Endothelial cell of umbilical vein (primary cell): ENCODE measurements around the gene RASL10B. TPM values are rescaled to one million over a fixed set of nuclear protein-coding genes. Genes with fewer than 3 reads are reported as not detected.

Experiments used
- BruUV-seq: library from RNA; stranded (reverse); fragments of 400-500 nt; replicated peaks from 2 replicates; lab custom pipeline; 2021; lab: Mats Ljungman, UMichigan
- CTCF ChIA-PET: fragments of 300-600, 350-600 bp; sonication (Branson Sonifier 250); formaldehyde crosslinking; loops from one replicate; lab custom pipeline; 2021; ENCODE audit warnings: antibody characterized with exemption, inconsistent platforms; lab: Charles Lee
- POLR2A ChIA-PET: fragments of 300-600, 350-600 bp; sonication (Branson Sonifier 250); formaldehyde crosslinking; loops from one replicate; lab custom pipeline; 2021; ENCODE audit warnings: antibody characterized with exemption, inconsistent platforms; lab: Charles Lee
- DNase-seq: peaks from one replicate; pipeline ENCODE4 v3.0.0-alpha.2; 2011; ENCODE audit warnings: low read depth, low spot score
- FAIRE-seq: peaks from 2 replicates; lab custom pipeline; 2011; peaks lifted over from hg19 to GRCh38; lab: Jason Lieb, UNC
- H2AFZ ChIP-seq: 2 replicates; pipeline ENCODE4 v1.6.0; 2012; ENCODE audit warnings: low read depth, low read length, control low read depth, inconsistent platforms
- H3K27ac ChIP-seq: 2 replicates; pipeline ENCODE4 v1.5.1; 2011; ENCODE audit warnings: low read depth, mild to moderate bottlenecking, control low read depth, low read length, moderate library complexity; ENCODE audit not compliant: insufficient read depth
- H3K27me3 ChIP-seq, 2 experiments: 2 replicates each; pipeline versions ENCODE4 v1.6.0 to v1.6.1; 2011; ENCODE audit warnings: low read length in 2 of 2, mixed read lengths in 1 of 2; ENCODE audit not compliant: control insufficient read depth in 2 of 2, insufficient read depth in 2 of 2
- H3K36me3 ChIP-seq, 2 experiments: 2 replicates in 1 of 2; 3 replicates in 1 of 2; pipeline ENCODE4 v1.5.1; 2011; ENCODE audit warnings: low read length in 2 of 2, mild to moderate bottlenecking in 1 of 2, moderate library complexity in 1 of 2; ENCODE audit not compliant: control insufficient read depth in 2 of 2, insufficient read depth in 2 of 2; ENCODE audit errors: extremely low read depth in 1 of 2
- H3K4me1 ChIP-seq: 3 replicates; pipeline ENCODE4 v1.5.1; 2011; ENCODE audit warnings: mild to moderate bottlenecking, low read length; ENCODE audit not compliant: control insufficient read depth, insufficient read depth; ENCODE audit errors: extremely low read depth
- H3K4me2 ChIP-seq: 2 replicates; pipeline ENCODE4 v1.6.1; 2011; ENCODE audit warnings: low read length, control low read depth, mixed read lengths; ENCODE audit not compliant: insufficient read depth
- H3K4me3 ChIP-seq, 3 experiments: fragments of 200-600 bp in 1 of 3; sonication (generic), shearing (Covaris generic) in 1 of 3; replicated peaks in 1 of 3; 2 replicates each; pipeline ENCODE4 v1.5.1; 2011 to 2016; ENCODE audit warnings: control low read depth in 3 of 3, low read length in 3 of 3, mild to moderate bottlenecking in 2 of 3, inconsistent platforms in 1 of 3, low read depth in 1 of 3, moderate library complexity in 1 of 3; ENCODE audit not compliant: insufficient read depth in 1 of 3
- H3K79me2 ChIP-seq: 2 replicates; pipeline ENCODE4 v1.6.0; 2012; ENCODE audit warnings: low read length, inconsistent platforms; ENCODE audit not compliant: control insufficient read depth, insufficient read depth
- H3K9ac ChIP-seq: replicated peaks from 2 replicates; pipeline ENCODE3; 2011; ENCODE audit warnings: low read length, control low read depth; ENCODE audit not compliant: insufficient read depth; ENCODE audit errors: extremely low read depth
- H3K9me1 ChIP-seq: replicated peaks from 3 replicates; pipeline ENCODE4 v1.6.0; 2011; ENCODE audit warnings: mild to moderate bottlenecking, low read length; ENCODE audit not compliant: control insufficient read depth, insufficient read depth; ENCODE audit errors: extremely low read depth
- H3K9me3 ChIP-seq: replicated peaks from 2 replicates; pipeline ENCODE4 v1.5.1; 2012; ENCODE audit warnings: low read length, inconsistent platforms; ENCODE audit not compliant: control insufficient read depth, insufficient read depth
- H4K20me1 ChIP-seq: replicated peaks from 2 replicates; pipeline ENCODE3; 2011; ENCODE audit warnings: mild to moderate bottlenecking, low read length; ENCODE audit not compliant: control insufficient read depth, insufficient read depth; ENCODE audit errors: extremely low read depth
- FOS ChIP-seq: IDR thresholded peaks from 2 replicates; pipeline ENCODE4 v1.6.1; 2011; ENCODE audit warnings: mild to moderate bottlenecking, low read length, moderate library complexity, borderline replicate concordance; ENCODE audit not compliant: insufficient read depth
- GATA2 ChIP-seq: IDR thresholded peaks from 2 replicates; pipeline ENCODE4 v1.7.0; 2011; ENCODE audit warnings: low read depth, mild to moderate bottlenecking, moderate library complexity, mixed read lengths, low read length; ENCODE audit not compliant: insufficient read length, insufficient read depth
- JUN ChIP-seq: IDR thresholded peaks from 2 replicates; pipeline ENCODE4 v1.6.1; 2011; ENCODE audit warnings: borderline replicate concordance, low read depth; ENCODE audit not compliant: insufficient read length, insufficient read depth
- MAX ChIP-seq: IDR thresholded peaks from 2 replicates; pipeline ENCODE4 v1.6.1; 2011; ENCODE audit not compliant: insufficient read depth, insufficient read length
- MYC ChIP-seq: IDR thresholded peaks from one replicate; pipeline ENCODE4 v1.6.1; 2011; ENCODE audit warnings: mild to moderate bottlenecking, low read depth, low read length
- POLR2AphosphoS5 ChIP-seq: IDR thresholded peaks from 2 replicates; pipeline ENCODE4 v1.6.1; 2012; ENCODE audit warnings: low read depth, mild to moderate bottlenecking, control low read depth, low read length, moderate library complexity; ENCODE audit not compliant: insufficient read depth
- dilution Hi-C: fragments of 300-500 bp; cut with MboI; formaldehyde crosslinking; loops from one replicate; pipeline ENCODE4 v1.15.0; 2019; ENCODE audit warnings: low sequenced_read_pairs; ENCODE audit not compliant: extremely low pct_ligation_motif_present
- intact Hi-C: fragments of 100-400 bp; cut with micrococcal nuclease; formaldehyde crosslinking; loops from one replicate; pipeline ENCODE4 v1.10.0; 2022
- polyA plus RNA-seq, 4 experiments: library from polyadenylated mRNA; depleted of rRNA in 3 of 4; stranded (reverse) in 3 of 4; unstranded in 1 of 4; fragments of >200 nt; gene quantifications; 2 replicates each; pipeline versions ENCODE4 v1.2.1 to v1.2.3, GENCODE V29; 2011 to 2012; ENCODE audit warnings: missing spikeins in 1 of 4
- total RNA-seq: library from RNA; stranded (reverse); gene quantifications from 2 replicates; pipeline ENCODE4 v1.2.3, GENCODE V29; 2021

Gene RASL10B
- total and polyA plus RNA-seq, 2 donors (not counting 3 experiments of a cell fraction or from before 2014, with no cell fraction given): 0.19 to 0.71 TPM

DNA sequence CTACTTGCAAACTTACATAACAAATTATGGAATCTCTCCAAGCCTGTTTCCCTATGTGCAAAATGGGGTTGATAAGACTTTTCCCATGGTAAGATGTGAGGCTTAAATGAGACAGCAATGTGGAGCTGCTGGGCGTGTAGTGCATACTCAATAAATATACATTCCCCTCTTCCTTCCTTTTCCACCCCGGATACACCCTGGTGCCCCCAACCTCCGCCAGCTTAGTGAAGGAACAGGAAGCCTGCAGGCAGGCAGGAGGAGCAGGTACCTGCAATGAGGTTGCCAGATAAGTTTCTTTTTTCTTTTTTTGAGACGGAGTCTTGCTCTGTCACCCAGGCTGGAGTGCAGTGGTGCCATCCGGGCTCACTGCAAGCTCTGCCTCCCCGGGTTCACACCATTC lies 44.1 kb downstream of the RASL10B start:
- H3K27ac ChIP-seq: no peak overlapping the region
- no TSS peak for BruUV-seq

GRCh38 chr17:35778641-35779196 lies 47.3 kb downstream of the RASL10B start:
- no peaks in the 10 kb centered on the region for H3K9me1 ChIP-seq
- H3K27me3 ChIP-seq: peaks cover 10 to 19% of the 10 kb centered on the region in 2 experiments
- no TSS peak for BruUV-seq
- no peak overlapping the region for H2AFZ ChIP-seq
- no peak overlapping the region for H3K9ac ChIP-seq
- H3K27ac ChIP-seq: no peak overlapping the region
- H3K4me1 ChIP-seq: peaks cover 5% of the 10 kb centered on the region
- DNase-seq: no peak
- H3K9me3 ChIP-seq: no peaks in the 10 kb centered on the region
- ChIA-PET CTCF (interaction anchor here (0.6 to 4.5 kb wide), 4 partner anchors 10 to 14 kb away, joined by 3 to 33 read pairs (median 8); no protein-coding TSS in a partner anchor), POLR2A (no interaction called here)
- H3K79me2 ChIP-seq: no peaks in the 10 kb centered on the region
- no peaks in the 10 kb centered on the region for H4K20me1 ChIP-seq
- TF ChIP-seq MYC: no peak
- no peaks in the 10 kb centered on the region for H3K36me3 ChIP-seq
- H3K4me3 ChIP-seq: no peak overlapping the region
- no peak for FAIRE-seq
- H3K4me2 ChIP-seq: no peak overlapping the region
- dilution Hi-C loops: no loop called here
- intact Hi-C loops: no loop called here

More for the DNA sequence above, 44.1 kb downstream of the RASL10B start:
- H3K9ac ChIP-seq: no peak overlapping the region
- H3K4me1 ChIP-seq: peaks cover 5% of the 10 kb centered on the region
- FAIRE-seq (no peak), DNase-seq (no peak)
- H3K27me3 ChIP-seq: peaks cover 5 to 7% of the 10 kb centered on the region in 2 experiments
- no peaks in the 10 kb centered on the region for H3K9me3 ChIP-seq
- dilution Hi-C loops: no loop called here
- H2AFZ ChIP-seq: no peak overlapping the region
- intact Hi-C loops: no loop called here
- no peak overlapping the region for H3K4me2 ChIP-seq
- H4K20me1 ChIP-seq: no peaks in the 10 kb centered on the region
- CTCF ChIA-PET: interaction anchor here (0.8 to 5.3 kb wide), 4 partner anchors 9 to 26 kb away, joined by 3 to 34 read pairs (median 8); no protein-coding TSS in a partner anchor
- no peaks in the 10 kb centered on the region for H3K36me3 ChIP-seq
- H3K9me1 ChIP-seq: no peaks in the 10 kb centered on the region
- no peaks in the 10 kb centered on the region for H3K79me2 ChIP-seq
- H3K4me3 ChIP-seq: no peak overlapping the region
- no peak for TF ChIP-seq JUN
- no peak for TF ChIP-seq GATA2
- TF ChIP-seq MAX: no peak
- no peak for TF ChIP-seq FOS
- TF ChIP-seq POLR2AphosphoS5: no peak
- POLR2A ChIA-PET: no interaction called here
